Breast epithelium (tissue), 3 donors: ENCODE data around the gene SLC9A3.

Experiments used
- CTCF ChIP-seq, 3 donors: fragments of 450-650 bp; IDR thresholded peaks; one replicate each; pipeline ENCODE4 v1.5.1; 2016 to 2017; ENCODE audit warnings: antibody characterized with exemption in 3 of 3, mild to moderate bottlenecking in 3 of 3, moderate library complexity in 3 of 3
- POLR2A ChIP-seq: fragments of 450-650 bp; IDR thresholded peaks from one replicate; pipeline ENCODE4 v1.6.1; 2016; ENCODE audit warnings: antibody characterized with exemption, mild to moderate bottlenecking, moderate library complexity
- POLR2AphosphoS5 ChIP-seq, 3 donors: sonication (generic); formaldehyde crosslinking; IDR thresholded peaks; one replicate each; pipeline ENCODE4 v1.6.1; 2017; ENCODE audit warnings: antibody characterized with exemption in 3 of 3

- TF ChIP-seq CTCF (IDR thresholded peaks at IDR 0.05) (no peak), POLR2AphosphoS5 (IDR thresholded peaks at IDR 0.05) (no peak), POLR2A (no peak)
Measured at GRCh38 chr5:497871-498509, 26.3 kb downstream of the SLC9A3 start.
